BE2C (cell line): ENCODE results near the gene COL11A1.

Experiments used
- DNase-seq: peaks from one replicate; pipeline ENCODE4 v3.0.0-alpha.2; 2020
- H3K27me3 ChIP-seq: fragments of 250-450 bp; sonication (Bioruptor Pico); 2 replicates; pipeline ENCODE4 v1.5.1; 2020; ENCODE audit warnings: mild to moderate bottlenecking
- H3K36me3 ChIP-seq: fragments of 250-450 bp; sonication (Bioruptor Pico); 2 replicates; pipeline ENCODE4 v1.5.1; 2020; ENCODE audit warnings: mild to moderate bottlenecking
- H3K4me1 ChIP-seq: fragments of 250-450 bp; sonication (Bioruptor Pico); 2 replicates; pipeline ENCODE4 v1.5.1; 2020
- H3K4me3 ChIP-seq: 2 replicates; pipeline ENCODE4 v1.5.1; 2011; ENCODE audit warnings: low read depth, low read length
- H3K9me3 ChIP-seq: fragments of 250-450 bp; sonication (Bioruptor Pico); 2 replicates; pipeline ENCODE4 v1.5.1; 2020
- CTCF ChIP-seq: IDR thresholded peaks from 2 replicates; pipeline ENCODE4 v1.5.1; 2012; ENCODE audit warnings: mild to moderate bottlenecking, low read depth, low read length

COL11A1 gene

GRCh38 chr1:103112546-103112945 lies 4.2 kb upstream of the COL11A1 start:
- Histone ChIP-seq H3K27me3 (no peaks in the 10 kb centered on the region), H3K36me3 (no peaks in the 10 kb centered on the region), H3K4me3 (no peak overlapping the region), H3K4me1 (no peaks in the 10 kb centered on the region), H3K9me3 (no peaks in the 10 kb centered on the region)
- DNase-seq, result no peak
- no peak for TF ChIP-seq CTCF

- TF ChIP-seq CTCF, result no peak
- H3K4me3 ChIP-seq, result no peak overlapping the region
- no peaks in the 10 kb centered on the region for H3K4me1 ChIP-seq
- no peaks in the 10 kb centered on the region for H3K9me3 ChIP-seq
- no peak for DNase-seq
- H3K36me3 ChIP-seq, result no peaks in the 10 kb centered on the region
- H3K27me3 ChIP-seq, result no peaks in the 10 kb centered on the region
Measured at GRCh38 chr1:103111926-103112325, 3.6 kb upstream of the COL11A1 start.

- H3K27me3 ChIP-seq, result no peaks in the 10 kb centered on the region
- no peaks in the 10 kb centered on the region for H3K36me3 ChIP-seq
- DNase-seq, result no peak
- no peak overlapping the region for H3K4me3 ChIP-seq
- no peaks in the 10 kb centered on the region for H3K4me1 ChIP-seq
- TF ChIP-seq CTCF, result no peak
- no peaks in the 10 kb centered on the region for H3K9me3 ChIP-seq
Measured at GRCh38 chr1:103110701-103111100, 2.4 kb upstream of the COL11A1 start.

- Histone ChIP-seq H3K36me3 (no peaks in the 10 kb centered on the region), H3K4me1 (no peaks in the 10 kb centered on the region), H3K27me3 (no peaks in the 10 kb centered on the region), H3K9me3 (no peaks in the 10 kb centered on the region), H3K4me3 (no peak overlapping the region)
- no peak for TF ChIP-seq CTCF
- DNase-seq, result no peak
Measured at GRCh38 chr1:103109311-103109920, 1.1 kb upstream of the COL11A1 start.

- no peak for TF ChIP-seq CTCF
- Histone ChIP-seq H3K27me3 (no peaks in the 10 kb centered on the region), H3K4me1 (no peaks in the 10 kb centered on the region), H3K4me3 (no peak overlapping the region), H3K36me3 (no peaks in the 10 kb centered on the region), H3K9me3 (no peaks in the 10 kb centered on the region)
- no peak for DNase-seq
Measured at GRCh38 chr1:103107741-103108375, 464 bp downstream of the COL11A1 start.
